Natural killer cell (primary cell): ENCODE data around the gene ANP32A. TPM values are rescaled to one million over a fixed set of nuclear protein-coding genes. Genes with fewer than 3 reads are reported as not detected.

Experiments used
- ATAC-seq, 3 donors: fragments of 150-1000 bp in 2 of 3; fragments of 200-7000 bp in 1 of 3; cut with Tn5 transposase; 1 replicate in 1 of 3; 2 replicates in 2 of 3; pipeline ENCODE4 v1.10.0; 2021; ENCODE audit warnings: mild to moderate bottlenecking in 2 of 3, moderate library complexity in 2 of 3
- DNase-seq, 2 donors: peaks; one replicate each; pipeline versions ENCODE4 v3.0.0 to v3.0.0-alpha.2; 2013 to 2021; ENCODE audit warnings: mixed read lengths in 1 of 2
- H3K27ac ChIP-seq: one replicate; pipeline ENCODE4 v1.5.1; 2013; ENCODE audit warnings: mild to moderate bottlenecking, low read length
- H3K27me3 ChIP-seq: one replicate; pipeline ENCODE4 v1.6.1; 2013; ENCODE audit warnings: low read length; ENCODE audit not compliant: control insufficient read depth, insufficient read depth
- H3K36me3 ChIP-seq: one replicate; pipeline ENCODE4 v1.6.1; 2013; ENCODE audit warnings: low read length; ENCODE audit not compliant: control insufficient read depth, insufficient read depth
- H3K4me1 ChIP-seq: one replicate; pipeline ENCODE4 v1.6.1; 2013; ENCODE audit warnings: low read length; ENCODE audit not compliant: control insufficient read depth, insufficient read depth
- H3K4me3 ChIP-seq: one replicate; pipeline ENCODE4 v1.5.1; 2013; ENCODE audit warnings: low read length
- H3K9me3 ChIP-seq: one replicate; pipeline ENCODE4 v1.6.1; 2013; ENCODE audit warnings: low read length; ENCODE audit not compliant: control insufficient read depth, insufficient read depth
- H3K27ac Mint-ChIP-seq, 2 donors: one replicate each; pipeline ENCODE4 v1.8.0; 2022; ENCODE audit warnings: mild to moderate bottlenecking in 2 of 2, mixed read lengths in 2 of 2, moderate library complexity in 1 of 2
- H3K27me3 Mint-ChIP-seq, 2 donors: one replicate each; pipeline ENCODE4 v1.8.0; 2022; ENCODE audit warnings: low read depth in 2 of 2, mixed read lengths in 2 of 2
- H3K36me3 Mint-ChIP-seq: one replicate; pipeline ENCODE4 v1.8.0; 2022; ENCODE audit warnings: mixed read lengths
- H3K4me1 Mint-ChIP-seq, 2 donors: one replicate each; pipeline ENCODE4 v1.8.0; 2022; ENCODE audit warnings: mixed read lengths in 2 of 2
- H3K4me3 Mint-ChIP-seq: one replicate; pipeline ENCODE4 v1.8.0; 2022; ENCODE audit warnings: mild to moderate bottlenecking, moderate library complexity, mixed read lengths
- H3K9me3 Mint-ChIP-seq, 2 donors: one replicate each; pipeline ENCODE4 v1.8.0; 2022; ENCODE audit warnings: mixed read lengths in 2 of 2
- CTCF ChIP-seq: fragments of 200-600 bp; IDR thresholded peaks from one replicate; pipeline ENCODE4 v1.8.0; 2022; ENCODE audit warnings: antibody characterized with exemption
- WGBS: methylation state at CpG from one replicate; pipeline ENCODE4 v1.1.7; 2013; ENCODE audit warnings: missing lambda C conversion rate; ENCODE audit not compliant: insufficient coverage; 5-methylcytosine and 5-hydroxymethylcytosine counted together
- intact Hi-C: fragments of 100-400 bp; cut with micrococcal nuclease; formaldehyde crosslinking; loops from one replicate; pipeline ENCODE4 v1.14.2; 2022
- total RNA-seq, 4 donors: library from RNA; stranded (reverse); fragments of 120-200 nt in 1 of 4; gene quantifications; one replicate each; pipeline versions ENCODE4 v1.2.3 to v1.2.4, GENCODE V29; 2013 to 2022

ANP32A gene
- total RNA-seq, 3 donors from 2014 or later (not counting 1 experiment from before 2014, with no cell fraction given), result 133 to 150 (median 148) TPM

DNA sequence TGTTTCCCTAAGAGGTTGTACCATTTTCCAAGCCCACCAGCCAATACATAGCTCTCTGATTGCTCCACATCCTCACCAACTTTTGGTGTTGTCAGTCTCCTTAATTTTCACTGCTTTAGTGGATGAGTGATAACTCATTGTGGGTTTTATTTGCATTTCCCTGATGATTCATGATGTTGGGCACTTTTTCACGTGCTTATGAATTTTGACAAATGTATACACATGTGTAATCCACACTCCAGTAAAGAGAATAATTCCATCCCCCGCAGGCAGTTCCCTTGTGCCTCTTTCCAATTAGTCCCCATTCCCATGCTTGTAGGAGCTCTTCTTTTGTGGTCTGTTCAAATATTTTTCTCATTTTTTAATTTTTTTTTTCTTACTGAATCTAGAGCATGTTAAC lies 52.4 kb downstream of the ANP32A start:
- Mint-ChIP-seq H3K36me3 (no peaks in the 10 kb centered on the region), H3K27me3 (peaks cover 2 to 5% of the 10 kb centered on the region in 2 donors), H3K27ac (no peak overlapping the region), H3K4me3 (no peak overlapping the region), H3K4me1 (peaks cover 0 to 8% of the 10 kb centered on the region in 2 donors), H3K9me3 (no peaks in the 10 kb centered on the region)
- Histone ChIP-seq H3K27me3 (no peaks in the 10 kb centered on the region), H3K9me3 (no peaks in the 10 kb centered on the region), H3K4me1 (no peaks in the 10 kb centered on the region), H3K36me3 (no peaks in the 10 kb centered on the region), H3K27ac (no peak overlapping the region), H3K4me3 (no peak overlapping the region)
- intact Hi-C loops, result no loop called here
- ATAC-seq (no peak), DNase-seq (no peak)
- TF ChIP-seq CTCF, result no peak
- WGBS, result 52% methylated on average over 2 of the region's 2 CpGs

- 61% methylated on average over 3 of the region's 4 CpGs for WGBS
- H3K27me3 Mint-ChIP-seq, result peaks cover 2 to 5% of the 10 kb centered on the region in 2 donors
- Histone ChIP-seq H3K27ac (no peak overlapping the region), H3K4me1 (no peaks in the 10 kb centered on the region), H3K36me3 (no peaks in the 10 kb centered on the region), H3K9me3 (no peaks in the 10 kb centered on the region), H3K4me3 (no peak overlapping the region), H3K27me3 (no peaks in the 10 kb centered on the region)
- no peak for TF ChIP-seq CTCF
- no peak overlapping the region for H3K27ac Mint-ChIP-seq
- H3K9me3 Mint-ChIP-seq, result no peaks in the 10 kb centered on the region
- no peak overlapping the region for H3K4me3 Mint-ChIP-seq
- no peaks in the 10 kb centered on the region for H3K36me3 Mint-ChIP-seq
- H3K4me1 Mint-ChIP-seq, result peaks cover 0 to 8% of the 10 kb centered on the region in 2 donors
- intact Hi-C loops, result no loop called here
- DNase-seq (no peak), ATAC-seq (no peak)
Observed at GRCh38 chr15:68767833-68768232, 52.9 kb downstream of the ANP32A start.

DNA sequence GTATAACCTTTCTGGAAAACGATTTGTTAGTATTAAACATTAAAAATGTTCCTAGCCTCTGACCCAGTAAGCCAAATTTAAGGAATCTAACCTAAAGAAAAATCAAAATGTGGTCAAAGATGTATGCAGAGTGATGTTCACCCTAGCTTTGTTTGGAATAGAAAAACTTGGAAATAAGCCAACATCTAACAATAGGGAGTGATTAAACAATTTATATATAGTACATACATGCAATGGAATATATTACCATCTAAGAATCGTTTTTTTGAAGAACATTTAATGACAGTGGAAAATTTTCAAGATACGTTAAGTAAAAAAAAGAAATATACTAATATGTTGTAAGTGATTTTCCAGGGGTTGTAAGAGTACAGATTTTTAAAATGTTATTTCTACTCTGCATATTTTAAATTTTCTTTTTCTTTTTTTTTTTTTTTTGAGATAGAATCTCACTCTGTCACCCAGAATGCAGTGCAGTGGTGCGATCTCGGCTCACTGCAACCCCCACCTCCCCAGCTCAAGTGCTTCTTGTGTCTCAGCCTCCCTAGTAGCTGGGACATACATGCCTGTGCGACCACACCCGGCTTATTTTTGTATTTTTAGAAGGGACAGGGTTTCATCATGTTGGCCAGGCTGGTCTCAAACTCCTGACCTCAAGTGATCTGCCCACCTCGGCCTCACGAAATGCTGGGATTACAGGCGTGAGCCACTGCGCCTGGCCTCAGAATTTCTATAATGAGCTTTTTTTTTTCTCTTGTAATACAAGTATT lies 54.9 kb downstream of the ANP32A start:
- Mint-ChIP-seq H3K4me1 (peaks cover 0 to 4% of the 10 kb centered on the region in 2 donors), H3K27ac (no peak overlapping the region), H3K9me3 (no peaks in the 10 kb centered on the region), H3K4me3 (no peak overlapping the region), H3K27me3 (peaks cover 2 to 14% of the 10 kb centered on the region in 2 donors), H3K36me3 (no peaks in the 10 kb centered on the region)
- ATAC-seq (no peak), DNase-seq (no peak)
- H3K9me3 ChIP-seq, result no peaks in the 10 kb centered on the region
- 87% methylated on average over 6 of the region's 11 CpGs for WGBS
- H3K27ac ChIP-seq, result no peak overlapping the region
- no peaks in the 10 kb centered on the region for H3K36me3 ChIP-seq
- intact Hi-C loops, result no loop called here
- H3K27me3 ChIP-seq, result no peaks in the 10 kb centered on the region
- H3K4me1 ChIP-seq, result no peaks in the 10 kb centered on the region
- no peak for TF ChIP-seq CTCF
- no peak overlapping the region for H3K4me3 ChIP-seq

DNA sequence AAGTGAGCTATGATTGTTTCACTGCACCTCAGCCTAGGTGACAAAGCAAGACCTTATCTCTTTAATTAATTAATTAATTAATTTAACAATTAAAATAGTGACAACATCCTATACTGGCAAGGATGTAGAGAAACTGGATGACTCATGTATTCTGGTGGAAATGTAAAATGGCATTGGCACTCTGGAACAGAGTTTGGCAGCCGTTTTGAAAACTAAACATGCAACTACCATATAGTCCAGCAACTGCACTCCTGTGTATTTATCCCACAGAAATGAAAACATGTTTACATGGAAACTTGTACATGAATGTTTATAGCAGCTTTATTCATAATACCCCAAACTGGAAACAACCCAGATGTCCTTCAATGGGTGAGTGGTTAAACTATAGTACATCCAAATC lies 56.6 kb downstream of the ANP32A start:
- Mint-ChIP-seq H3K9me3 (no peaks in the 10 kb centered on the region), H3K36me3 (no peaks in the 10 kb centered on the region), H3K4me1 (no peaks in the 10 kb centered on the region), H3K4me3 (no peak overlapping the region), H3K27me3 (peaks cover 9 to 16% of the 10 kb centered on the region in 2 donors), H3K27ac (no peak overlapping the region)
- no peak for ATAC-seq
- no peak for TF ChIP-seq CTCF
- Histone ChIP-seq H3K4me1 (no peaks in the 10 kb centered on the region), H3K9me3 (no peaks in the 10 kb centered on the region), H3K4me3 (no peak overlapping the region), H3K27me3 (no peaks in the 10 kb centered on the region), H3K36me3 (no peaks in the 10 kb centered on the region), H3K27ac (no peak overlapping the region)
- WGBS, result 100% methylated on average over 1 of the region's 1 CpG
- intact Hi-C loops, result no loop called here
- DNase-seq, result no peak
